ENCODE results near the gene PCDHA10.
"Not testable (repeated sequence)": the region's sequence is repeated elsewhere in the genome, so short reads cannot be mapped to it uniquely, and the experiment has no call there.

Gene PCDHA10

DNA sequence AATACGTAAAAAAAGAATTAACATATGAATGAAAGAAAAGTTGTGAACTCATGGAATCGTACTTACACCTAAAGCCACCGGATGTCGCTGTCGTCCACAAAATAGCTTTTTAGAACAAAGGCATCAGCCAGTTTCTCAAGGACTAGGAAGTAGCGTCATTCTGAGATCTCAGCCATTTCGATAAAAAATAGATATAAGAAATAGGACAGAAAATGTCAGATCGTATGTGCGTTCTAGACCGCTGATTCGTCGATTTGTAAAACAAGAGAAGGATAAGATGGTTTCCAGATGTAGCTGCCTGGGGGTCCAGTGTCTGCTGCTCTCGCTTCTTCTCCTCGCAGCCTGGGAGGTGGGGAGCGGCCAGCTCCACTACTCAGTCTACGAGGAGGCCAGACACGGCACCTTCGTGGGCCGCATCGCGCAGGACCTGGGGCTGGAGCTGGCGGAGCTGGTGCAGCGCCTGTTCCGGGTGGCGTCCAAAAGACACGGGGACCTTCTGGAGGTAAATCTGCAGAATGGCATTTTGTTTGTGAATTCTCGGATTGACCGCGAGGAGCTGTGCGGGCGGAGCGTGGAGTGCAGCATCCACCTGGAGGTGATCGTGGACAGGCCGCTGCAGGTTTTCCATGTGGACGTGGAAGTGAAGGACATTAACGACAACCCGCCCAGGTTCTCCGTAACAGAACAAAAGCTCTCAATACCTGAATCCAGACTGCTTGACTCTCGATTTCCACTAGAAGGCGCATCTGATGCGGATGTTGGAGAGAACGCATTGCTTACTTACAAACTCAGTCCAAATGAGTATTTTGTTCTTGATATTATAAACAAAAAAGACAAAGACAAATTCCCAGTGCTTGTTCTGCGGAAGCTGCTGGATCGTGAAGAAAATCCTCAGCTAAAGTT lies at the start of gene PCDHA10:
Gene PCDHA10, plus strand, starts transcription at position 126 of the 903 bp plus-strand sequence. Its CDS starts 152 bp downstream, at position 278.
- no peak for DNase-seq

- no peak for DNase-seq
Measured at GRCh38 chr5:140806834-140807775, 48.6 kb upstream of the PCDHA10 start, which contains the start of gene PCDHA4. TSS of gene PCDHA4 (plus strand) at chr5:140807068.

DNA sequence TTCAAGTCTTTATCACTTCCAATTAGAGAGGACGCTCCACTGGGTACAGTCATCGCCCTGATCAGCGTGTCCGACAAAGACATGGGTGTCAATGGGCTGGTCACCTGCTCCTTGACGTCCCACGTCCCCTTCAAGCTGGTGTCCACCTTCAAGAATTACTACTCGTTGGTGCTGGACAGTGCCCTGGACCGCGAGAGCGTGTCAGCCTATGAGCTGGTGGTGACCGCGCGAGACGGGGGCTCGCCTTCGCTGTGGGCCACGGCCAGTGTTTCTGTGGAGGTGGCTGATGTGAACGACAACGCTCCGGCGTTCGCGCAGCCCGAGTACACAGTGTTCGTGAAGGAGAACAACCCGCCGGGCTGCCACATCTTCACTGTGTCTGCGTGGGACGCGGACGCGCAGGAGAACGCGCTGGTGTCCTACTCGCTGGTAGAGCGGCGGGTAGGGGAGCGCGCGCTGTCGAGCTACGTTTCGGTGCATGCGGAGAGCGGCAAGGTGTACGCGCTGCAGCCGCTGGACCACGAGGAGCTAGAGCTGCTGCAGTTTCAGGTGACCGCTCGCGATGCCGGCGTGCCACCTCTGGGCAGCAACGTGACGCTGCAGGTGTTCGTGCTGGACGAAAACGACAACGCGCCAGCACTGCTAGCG lies 47.3 kb upstream of the PCDHA10 start:
- not testable (repeated sequence) for DNase-seq

DNA sequence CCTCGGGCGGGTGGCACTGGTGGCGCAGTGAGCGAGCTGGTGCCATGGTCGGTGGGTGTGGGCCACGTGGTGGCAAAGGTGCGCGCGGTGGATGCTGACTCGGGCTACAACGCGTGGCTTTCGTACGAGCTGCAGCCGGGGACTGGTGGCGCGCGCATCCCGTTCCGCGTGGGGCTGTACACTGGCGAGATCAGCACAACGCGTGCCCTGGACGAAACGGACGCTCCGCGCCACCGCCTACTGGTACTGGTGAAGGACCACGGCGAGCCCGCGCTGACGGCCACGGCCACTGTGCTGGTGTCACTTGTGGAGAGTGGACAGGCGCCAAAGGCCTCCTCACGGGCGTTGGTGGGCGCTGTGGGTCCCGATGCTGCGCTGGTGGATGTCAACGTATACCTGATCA lies 46.8 kb upstream of the PCDHA10 start:
- no peak for DNase-seq

DNA sequence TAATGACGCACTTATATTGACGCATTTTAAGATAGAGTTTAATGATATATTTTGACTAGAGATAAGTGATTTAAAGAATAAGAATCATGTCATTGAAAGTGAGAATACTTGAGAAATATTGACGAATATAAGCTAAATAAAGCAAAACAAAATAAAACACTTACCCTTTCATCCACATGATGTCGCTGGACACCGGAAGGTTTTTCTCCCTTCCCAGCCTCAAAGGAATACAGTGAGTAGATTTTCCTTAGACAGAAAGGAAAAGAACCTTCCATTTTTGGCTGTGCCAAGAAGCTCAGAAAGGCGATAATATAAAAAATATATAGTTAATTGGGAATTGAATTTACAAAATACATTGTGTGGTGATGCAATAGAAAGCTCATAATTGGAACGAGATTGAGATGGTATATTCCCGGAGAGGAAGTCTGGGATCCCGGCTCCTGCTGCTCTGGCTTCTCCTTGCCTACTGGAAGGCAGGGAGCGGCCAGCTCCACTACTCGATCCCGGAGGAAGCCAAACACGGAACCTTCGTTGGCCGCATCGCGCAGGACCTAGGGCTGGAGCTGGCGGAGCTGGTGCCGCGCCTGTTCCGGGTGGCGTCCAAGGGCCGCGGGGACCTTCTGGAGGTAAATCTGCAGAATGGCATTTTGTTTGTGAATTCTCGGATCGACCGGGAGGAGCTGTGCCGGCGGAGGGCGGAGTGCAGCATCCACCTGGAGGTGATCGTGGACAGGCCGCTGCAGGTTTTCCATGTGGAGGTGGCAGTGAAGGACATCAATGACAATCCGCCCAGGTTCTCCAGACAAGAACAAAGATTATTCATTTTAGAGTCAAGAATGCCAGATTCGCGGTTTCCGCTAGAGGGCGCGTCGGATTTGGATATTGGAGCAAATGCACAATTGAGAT lies 34.1 kb upstream of the PCDHA10 start, which contains the start of gene PCDHA5:
Gene PCDHA5, plus strand, starts transcription at position 239 of the 906 bp plus-strand sequence.
- no peak for DNase-seq

GRCh38 chr5:140822281-140822629 lies 33.4 kb upstream of the PCDHA10 start:
- DNase-seq, result no peak

GRCh38 chr5:140822969-140823368 lies 32.7 kb upstream of the PCDHA10 start:
- not testable (repeated sequence) for DNase-seq

DNA sequence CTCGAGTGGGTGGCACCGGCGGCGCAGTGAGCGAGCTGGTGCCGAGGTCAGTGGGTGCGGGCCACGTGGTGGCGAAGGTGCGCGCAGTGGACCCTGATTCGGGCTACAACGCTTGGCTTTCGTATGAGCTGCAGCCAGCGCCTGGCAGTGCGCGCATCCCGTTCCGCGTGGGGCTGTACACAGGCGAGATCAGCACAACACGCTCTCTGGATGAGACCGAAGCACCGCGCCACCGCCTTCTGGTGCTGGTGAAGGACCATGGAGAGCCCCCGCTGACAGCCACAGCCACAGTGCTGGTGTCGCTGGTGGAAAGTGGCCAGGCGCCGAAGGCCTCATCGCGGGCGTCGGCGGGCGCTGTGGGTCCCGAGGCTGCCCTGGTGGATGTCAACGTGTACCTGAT lies 32.2 kb upstream of the PCDHA10 start:
- no peak for DNase-seq

DNA sequence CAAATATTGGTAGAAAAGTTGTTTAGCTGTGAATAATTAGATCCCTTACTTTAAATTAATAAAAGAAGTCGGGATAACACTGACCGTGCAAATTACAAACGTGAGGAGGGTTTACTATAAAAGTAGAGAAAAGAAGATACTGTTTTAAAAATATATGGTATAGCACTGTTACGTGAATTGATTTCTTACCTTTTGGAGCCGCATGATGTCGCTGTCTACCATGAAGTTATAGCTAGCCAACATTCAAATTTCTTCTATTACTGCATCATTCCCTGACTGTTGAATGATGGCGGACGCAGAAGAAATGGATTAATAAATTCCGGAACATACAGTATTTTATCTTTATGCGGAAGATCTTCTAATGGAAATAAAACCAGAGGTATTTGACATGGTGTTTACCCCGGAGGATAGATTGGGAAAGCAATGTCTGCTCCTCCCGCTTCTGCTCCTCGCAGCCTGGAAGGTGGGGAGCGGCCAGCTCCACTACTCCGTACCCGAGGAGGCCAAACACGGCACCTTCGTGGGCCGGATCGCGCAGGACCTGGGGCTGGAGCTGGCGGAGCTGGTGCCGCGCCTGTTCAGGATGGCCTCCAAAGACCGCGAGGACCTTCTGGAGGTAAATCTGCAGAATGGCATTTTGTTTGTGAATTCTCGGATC lies 27.9 kb upstream of the PCDHA10 start, which contains the start of gene PCDHA6:
Gene PCDHA6, plus strand, starts transcription at position 257 of the 658 bp plus-strand sequence. Its CDS starts 132 bp downstream, at position 389.
- DNase-seq, result no peak

GRCh38 chr5:140828362-140828737 lies 27.3 kb upstream of the PCDHA10 start:
- no peak for DNase-seq

- not testable (repeated sequence) for DNase-seq
Measured at GRCh38 chr5:140829511-140830501, 25.9 kb upstream of the PCDHA10 start.

GRCh38 chr5:140833993-140834392 lies 21.7 kb upstream of the PCDHA10 start, which contains the start of gene PCDHA7:
TSS of gene PCDHA7 (plus strand) at chr5:140834269. CDS start at chr5:140834384, 115 bp downstream.
- no peak for DNase-seq

DNA sequence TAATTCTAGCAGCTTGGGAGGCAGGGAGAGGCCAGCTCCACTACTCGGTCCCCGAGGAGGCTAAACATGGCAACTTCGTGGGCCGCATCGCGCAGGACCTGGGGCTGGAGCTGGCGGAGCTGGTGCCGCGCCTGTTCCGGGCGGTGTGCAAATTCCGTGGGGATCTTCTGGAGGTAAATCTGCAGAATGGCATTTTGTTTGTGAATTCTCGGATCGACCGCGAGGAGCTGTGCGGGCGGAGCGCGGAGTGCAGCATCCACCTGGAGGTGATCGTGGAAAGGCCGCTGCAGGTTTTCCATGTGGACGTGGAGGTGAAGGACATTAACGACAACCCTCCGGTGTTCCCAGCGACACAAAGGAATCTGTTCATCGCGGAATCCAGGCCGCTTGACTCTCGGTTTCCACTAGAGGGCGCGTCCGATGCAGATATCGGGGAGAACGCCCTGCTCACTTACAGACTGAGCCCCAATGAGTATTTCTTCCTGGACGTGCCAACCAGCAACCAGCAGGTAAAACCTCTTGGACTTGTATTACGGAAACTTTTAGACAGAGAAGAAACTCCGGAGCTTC lies 21.2 kb upstream of the PCDHA10 start:
- not testable (repeated sequence) for DNase-seq

DNA sequence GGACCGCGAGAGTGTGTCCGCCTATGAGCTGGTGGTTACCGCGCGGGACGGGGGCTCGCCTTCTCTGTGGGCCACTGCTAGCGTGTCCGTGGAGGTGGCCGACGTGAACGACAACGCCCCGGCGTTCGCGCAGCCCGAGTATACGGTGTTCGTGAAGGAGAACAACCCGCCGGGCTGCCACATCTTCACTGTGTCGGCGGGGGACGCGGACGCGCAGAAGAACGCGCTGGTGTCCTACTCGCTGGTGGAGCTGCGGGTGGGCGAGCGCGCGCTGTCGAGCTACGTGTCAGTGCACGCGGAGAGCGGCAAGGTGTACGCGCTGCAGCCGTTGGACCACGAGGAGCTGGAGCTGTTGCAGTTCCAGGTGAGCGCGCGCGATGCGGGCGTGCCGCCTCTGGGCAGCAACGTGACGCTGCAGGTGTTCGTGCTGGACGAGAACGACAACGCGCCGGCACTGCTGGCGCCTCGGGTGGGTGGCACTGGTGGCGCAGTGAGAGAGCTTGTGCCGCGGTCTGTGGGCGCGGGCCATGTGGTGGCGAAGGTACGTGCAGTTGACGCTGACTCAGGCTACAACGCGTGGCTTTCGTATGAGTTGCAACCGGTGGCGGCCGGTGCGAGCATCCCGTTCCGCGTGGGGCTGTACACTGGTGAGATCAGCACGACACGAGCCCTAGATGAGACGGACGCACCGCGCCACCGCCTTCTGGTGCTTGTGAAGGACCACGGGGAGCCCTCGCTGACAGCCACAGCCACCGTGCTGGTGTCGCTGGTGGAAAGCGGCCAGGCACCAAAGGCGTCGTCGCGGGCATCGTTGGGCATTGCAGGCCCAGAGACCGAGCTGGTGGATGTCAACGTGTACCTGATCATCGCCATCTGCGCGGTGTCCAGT lies 19.8 kb upstream of the PCDHA10 start:
- DNase-seq, result no peak

DNA sequence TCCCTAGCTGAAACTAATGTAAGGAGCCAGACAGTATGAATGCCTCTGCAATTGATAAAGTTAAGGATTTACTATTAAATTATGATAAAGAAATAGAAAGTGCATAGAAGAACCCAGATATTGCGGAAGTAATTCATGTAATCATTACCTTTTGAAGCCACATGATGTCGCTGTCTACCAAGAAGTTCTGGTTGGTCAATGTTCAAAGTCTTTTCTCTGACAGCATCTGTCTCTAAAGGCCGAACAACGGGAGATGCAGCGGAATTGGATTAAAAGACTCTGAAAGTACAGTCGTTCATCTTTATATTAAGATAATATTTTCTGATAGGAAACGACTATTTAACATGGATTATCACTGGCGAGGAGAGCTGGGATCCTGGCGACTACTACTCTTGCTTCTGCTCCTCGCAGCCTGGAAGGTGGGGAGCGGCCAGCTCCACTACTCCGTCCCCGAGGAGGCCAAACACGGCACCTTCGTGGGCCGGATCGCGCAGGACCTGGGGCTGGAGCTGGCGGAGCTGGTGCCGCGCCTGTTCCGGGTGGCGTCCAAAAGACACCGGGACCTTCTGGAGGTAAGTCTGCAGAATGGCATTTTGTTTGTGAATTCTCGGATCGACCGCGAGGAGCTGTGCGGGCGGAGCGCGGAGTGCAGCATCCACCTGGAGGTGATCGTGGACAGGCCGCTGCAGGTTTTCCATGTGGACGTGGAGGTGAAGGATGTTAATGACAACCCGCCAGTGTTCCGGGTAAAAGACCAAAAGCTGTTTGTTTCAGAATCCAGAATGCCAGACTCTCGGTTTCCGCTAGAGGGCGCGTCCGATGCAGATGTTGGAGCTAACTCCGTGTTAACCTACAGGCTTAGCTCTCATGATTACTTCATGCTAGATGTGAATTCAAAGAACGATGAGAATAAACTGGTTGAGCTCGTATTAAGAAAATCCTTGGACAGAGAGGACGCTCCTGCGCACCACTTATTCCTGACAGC lies 14.4 kb upstream of the PCDHA10 start, which contains the start of gene PCDHA8:
Gene PCDHA8, plus strand, starts transcription at position 210 of the 985 bp plus-strand sequence. Its CDS starts 135 bp downstream, at position 345.
- no peak for DNase-seq
